ENCODE measurements around the gene RFX2.

The RFX2 gene

DNA sequence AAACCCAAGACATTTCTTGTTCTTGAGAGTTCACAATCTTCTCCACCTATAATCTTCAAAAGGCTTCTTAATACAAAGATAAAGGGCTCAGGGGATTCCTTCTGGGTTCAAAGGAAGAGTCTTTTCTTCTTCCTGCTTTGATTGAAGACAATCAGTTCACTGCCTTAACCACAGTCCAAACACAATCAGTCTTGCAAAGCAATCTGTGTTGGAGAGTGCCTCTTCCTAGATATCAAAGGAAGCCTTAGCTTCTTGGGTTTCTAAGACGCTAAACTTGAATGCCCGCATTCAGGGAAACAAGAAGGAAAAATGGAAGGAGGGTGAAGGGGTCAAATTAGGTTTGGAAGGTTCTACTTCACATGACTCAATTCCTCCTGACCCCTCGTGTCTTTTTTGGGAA, 159.6 kb downstream of the RFX2 start:
- DNase-seq, result no peak

DNA sequence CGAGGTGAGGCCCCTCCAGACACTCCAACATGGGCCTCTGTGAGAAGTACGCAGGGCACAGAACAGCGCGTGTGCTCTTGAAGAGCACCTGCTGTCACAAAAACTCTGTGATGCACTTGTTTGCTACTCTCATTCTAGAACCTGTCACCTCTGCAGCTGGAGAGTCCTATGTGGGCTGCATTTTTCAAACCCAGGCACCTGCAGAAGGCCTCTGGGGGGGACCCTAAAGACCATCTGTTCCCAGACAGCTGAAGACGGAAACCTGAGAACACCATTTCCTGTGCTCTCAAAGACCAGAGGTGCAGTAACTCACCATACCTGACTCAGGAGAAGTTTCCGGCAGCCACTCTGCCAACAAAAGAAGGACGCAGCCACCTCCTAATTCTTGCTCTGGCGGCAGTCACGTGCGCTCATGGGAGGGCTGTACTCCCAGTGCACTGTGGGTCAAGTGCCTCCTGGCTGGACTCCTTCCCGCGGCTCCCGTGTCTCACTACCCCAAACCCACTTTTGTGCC, 160.5 kb downstream of the RFX2 start:
- DNase-seq, result peak; percentile 90

DNA sequence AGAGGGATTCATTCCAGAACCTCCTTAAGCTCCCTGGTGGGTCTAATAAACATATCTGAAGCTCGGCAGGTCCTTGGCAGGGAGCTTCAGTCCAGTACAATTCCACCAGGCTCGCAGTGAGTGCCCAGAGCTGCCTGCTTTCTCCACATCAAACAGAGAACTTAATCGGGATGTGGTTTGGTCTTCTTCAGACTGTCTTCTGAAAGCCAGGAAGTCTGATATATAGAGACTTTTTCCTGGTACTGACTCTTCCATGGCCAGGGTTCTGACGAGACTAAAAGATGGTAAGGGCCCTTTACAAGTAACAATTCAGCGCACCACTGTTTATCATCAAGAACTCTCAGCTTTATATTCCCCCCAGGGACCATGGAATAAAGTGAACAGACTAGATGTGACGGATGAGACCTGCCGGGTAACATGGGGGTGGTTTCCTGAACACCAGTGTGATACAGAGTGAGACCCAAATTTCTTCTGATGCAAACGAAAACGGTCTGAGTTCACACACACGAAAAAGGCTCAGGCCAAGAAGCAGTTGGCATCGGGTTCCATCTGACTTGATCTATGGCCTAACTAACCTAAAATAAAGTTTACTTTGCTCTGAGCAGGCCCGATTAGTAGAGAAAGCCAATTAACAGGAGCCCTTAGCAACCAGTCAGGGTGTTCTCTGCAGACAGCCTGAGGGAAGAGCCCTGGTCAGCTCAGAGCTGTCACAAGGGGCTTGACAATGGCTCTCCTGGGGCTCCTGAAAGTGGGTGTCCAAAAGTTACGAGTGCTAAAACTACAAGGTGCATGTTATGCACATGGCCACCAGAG, 161.3 kb downstream of the RFX2 start:
- no peak for DNase-seq

- no peak for DNase-seq
Measured at GRCh38 chr19:5947435-5947834, 162.9 kb downstream of the RFX2 start.

GRCh38 chr19:5943623-5944022, 166.7 kb downstream of the RFX2 start:
- DNase-seq, result no peak

Data from NCI-H2171 (cell line).